8988T (cell line): Measurements from ENCODE around the gene NR3C2.

ENCODE experiments used
- DNase-seq: peaks from one replicate; pipeline ENCODE4 v3.0.0; 2011

NR3C2 gene

GRCh38 chr4:148255344-148255720 is 186.9 kb downstream of the NR3C2 start:
- DNase-seq = no peak

- DNase-seq = no peak
These were observed 187.4 kb downstream of the NR3C2 start for GRCh38 chr4:148254621-148255343.

- no peak for DNase-seq
These were observed 188.4 kb downstream of the NR3C2 start for GRCh38 chr4:148253768-148254167.

- DNase-seq = no peak
These were observed 193.4 kb downstream of the NR3C2 start for GRCh38 chr4:148248824-148249223.

GRCh38 chr4:148245015-148245414 is 197.2 kb downstream of the NR3C2 start:
- no peak for DNase-seq

- no peak for DNase-seq
These were observed 198.4 kb downstream of the NR3C2 start for GRCh38 chr4:148243837-148244236.

GRCh38 chr4:148240241-148240640 is 202.0 kb downstream of the NR3C2 start:
- DNase-seq = no peak

GRCh38 chr4:148239494-148239985 is 202.7 kb downstream of the NR3C2 start:
- no peak for DNase-seq

- DNase-seq = no peak
These were observed 203.3 kb downstream of the NR3C2 start for GRCh38 chr4:148238811-148239493.

GRCh38 chr4:148238086-148238485 is 204.1 kb downstream of the NR3C2 start:
- no peak for DNase-seq

- DNase-seq = no peak
These were observed 206.4 kb downstream of the NR3C2 start for GRCh38 chr4:148235809-148236208.

- DNase-seq = no peak
These were observed 212.4 kb downstream of the NR3C2 start for GRCh38 chr4:148229798-148230197.

- DNase-seq = no peak
These were observed 213.2 kb downstream of the NR3C2 start for GRCh38 chr4:148229028-148229427.

GRCh38 chr4:148227147-148227546 is 215.1 kb downstream of the NR3C2 start:
- DNase-seq = no peak

GRCh38 chr4:148226341-148226740 is 215.9 kb downstream of the NR3C2 start:
- DNase-seq = no peak

GRCh38 chr4:148225639-148226038 is 216.6 kb downstream of the NR3C2 start:
- no peak for DNase-seq

GRCh38 chr4:148224476-148224875 is 217.7 kb downstream of the NR3C2 start:
- DNase-seq = no peak

- DNase-seq = no peak
These were observed 219.1 kb downstream of the NR3C2 start for GRCh38 chr4:148222991-148223660.

- DNase-seq = no peak
These were observed 225.1 kb downstream of the NR3C2 start for GRCh38 chr4:148216866-148217814.

GRCh38 chr4:148216321-148216720 is 225.9 kb downstream of the NR3C2 start:
- DNase-seq = no peak

GRCh38 chr4:148215202-148215601 is 227.0 kb downstream of the NR3C2 start:
- DNase-seq = no peak

- no peak for DNase-seq
These were observed 227.6 kb downstream of the NR3C2 start for GRCh38 chr4:148214529-148215166.
